H1 (cell line): ENCODE data around the gene ZBTB18.

Experiments used
- CHD2 ChIP-seq: IDR thresholded peaks from 2 replicates; pipeline ENCODE4 v1.6.1; 2012; ENCODE audit warnings: low read length, improper control_type of control experiment
- CTCF ChIP-seq, 3 experiments: IDR thresholded peaks; 1 replicate in 2 of 3; 2 replicates in 1 of 3; pipeline versions ENCODE4 v1.5.1 to v1.6.1; 2011; ENCODE audit warnings: low read length in 3 of 3, mild to moderate bottlenecking in 3 of 3, inconsistent platforms in 2 of 3, low read depth in 1 of 3, moderate library complexity in 1 of 3; ENCODE audit not compliant: insufficient read depth in 1 of 3; ENCODE audit errors: control extremely low read depth in 1 of 3
- EGR1 ChIP-seq: IDR thresholded peaks from 2 replicates; pipeline ENCODE4 v1.6.1; 2011; ENCODE audit warnings: low read depth, low read length, borderline replicate concordance
- EZH2 ChIP-seq: fragments of 200-600 bp; sonication (generic); IDR thresholded peaks from 2 replicates; pipeline ENCODE4 v1.7.1; 2012; ENCODE audit warnings: low read depth, mild to moderate bottlenecking, moderate library complexity, low read length, inconsistent platforms; ENCODE audit not compliant: severe bottlenecking
- JUN ChIP-seq: IDR thresholded peaks from 2 replicates; pipeline ENCODE4 v1.6.1; 2011; ENCODE audit warnings: low read depth, mild to moderate bottlenecking, improper control_type of control experiment, low read length
- MAFK ChIP-seq: IDR thresholded peaks from 2 replicates; pipeline ENCODE4 v1.6.1; 2012; ENCODE audit warnings: low read depth, mild to moderate bottlenecking, improper control_type of control experiment, low read length
- POLR2A ChIP-seq, 2 experiments: IDR thresholded peaks; 1 replicate in 1 of 2; 2 replicates in 1 of 2; pipeline ENCODE4 v1.6.1; 2011; ENCODE audit warnings: low read depth in 2 of 2, low read length in 2 of 2, mild to moderate bottlenecking in 2 of 2; ENCODE audit errors: control extremely low read depth in 1 of 2
- RXRA ChIP-seq: IDR thresholded peaks from 2 replicates; pipeline ENCODE4 v1.6.1; 2011; ENCODE audit warnings: low read depth, mild to moderate bottlenecking, low read length, moderate library complexity; ENCODE audit not compliant: insufficient read depth
- SIN3A ChIP-seq, 2 experiments: IDR thresholded peaks in 1 of 2; conservative IDR thresholded peaks in 1 of 2; 2 replicates each; pipeline ENCODE4 v1.6.1; 2011 to 2012; ENCODE audit warnings: low read length in 2 of 2, improper control_type of control experiment in 1 of 2, low read depth in 1 of 2, mild to moderate bottlenecking in 1 of 2
- SP1 ChIP-seq: IDR thresholded peaks from 2 replicates; pipeline ENCODE4 v1.6.1; 2011; ENCODE audit warnings: low read depth, low read length
- SUZ12 ChIP-seq: fragments of 200-600 bp; sonication (generic); IDR thresholded peaks from 2 replicates; pipeline ENCODE4 v1.6.1; 2012; ENCODE audit warnings: mild to moderate bottlenecking, inconsistent platforms, low read length, moderate library complexity, mixed read lengths
- USF2 ChIP-seq: IDR thresholded peaks from 2 replicates; pipeline ENCODE4 v1.6.1; 2011; ENCODE audit warnings: low read length, improper control_type of control experiment

GRCh38 chr1:244066954-244067716, 16.1 kb downstream of the ZBTB18 start:
- no peak for TF ChIP-seq POLR2A (IDR thresholded peaks at IDR 0.05; ENCODE audit: control extremely low read depth in 1 of 2, low read depth in 2 of 2, low read length in 2 of 2)
- no peak for TF ChIP-seq USF2
- TF ChIP-seq SUZ12: no peak
- no peak for TF ChIP-seq SIN3A (conservative IDR thresholded peaks at IDR 0.05 in 1 of 2, IDR thresholded peaks at IDR 0.05 in 1 of 2; ENCODE audit: low read depth in 1 of 2, low read length in 2 of 2)
- no peak for TF ChIP-seq EZH2
- no peak for TF ChIP-seq SP1
- no peak for TF ChIP-seq JUN
- no peak; a peak in 1 of 4 replicates for TF ChIP-seq CTCF (IDR thresholded peaks at IDR 0.05; ENCODE audit: control extremely low read depth in 1 of 3, insufficient read depth in 1 of 3, low read depth in 1 of 3, low read length in 3 of 3)
- TF ChIP-seq EGR1: no peak
- TF ChIP-seq CHD2: no peak
- no peak for TF ChIP-seq MAFK
- TF ChIP-seq RXRA: no peak
